Activated naive CD8-positive, alpha-beta T cell treated with anti-CD3 and anti-CD28 coated beads for 36 hours (primary cell): ENCODE data around the gene OR56B4. TPM values are rescaled to one million over a fixed set of nuclear protein-coding genes. Genes with fewer than 3 reads are reported as not detected.
"Not testable (repeated sequence)": the region's sequence is repeated elsewhere in the genome, so short reads cannot be mapped to it uniquely, and the experiment has no call there.

ENCODE experiments used
- DNase-seq: peaks from one replicate; pipeline ENCODE4 v3.0.0; 2021
- H3K27ac Mint-ChIP-seq: one replicate; pipeline ENCODE4 v1.8.0; 2022; ENCODE audit warnings: mild to moderate bottlenecking, moderate library complexity, mixed read lengths
- H3K27me3 Mint-ChIP-seq: one replicate; pipeline ENCODE4 v1.8.0; 2022; ENCODE audit warnings: mild to moderate bottlenecking, mixed read lengths
- H3K36me3 Mint-ChIP-seq: one replicate; pipeline ENCODE4 v1.8.0; 2021; ENCODE audit warnings: mild to moderate bottlenecking, mixed read lengths
- H3K4me1 Mint-ChIP-seq: one replicate; pipeline ENCODE4 v1.8.0; 2021; ENCODE audit warnings: mixed read lengths
- H3K4me3 Mint-ChIP-seq: one replicate; pipeline ENCODE4 v1.8.0; 2022; ENCODE audit warnings: mild to moderate bottlenecking, moderate library complexity, mixed read lengths
- H3K9me3 Mint-ChIP-seq: one replicate; pipeline ENCODE4 v1.8.0; 2022; ENCODE audit warnings: mixed read lengths
- total RNA-seq, 2 experiments: library from RNA; stranded (reverse); gene quantifications; one replicate each; pipeline ENCODE4 v1.2.3, GENCODE V29; 2021

The OR56B4 gene
- total RNA-seq, 2 experiments from 2014 or later, result not detected

- no peaks in the 10 kb centered on the region for H3K4me1 Mint-ChIP-seq
- no peak overlapping the region for H3K27ac Mint-ChIP-seq
- no peaks in the 10 kb centered on the region for H3K36me3 Mint-ChIP-seq
- DNase-seq, result no peak
- no peaks in the 10 kb centered on the region for H3K9me3 Mint-ChIP-seq
- H3K4me3 Mint-ChIP-seq, result no peak overlapping the region
- H3K27me3 Mint-ChIP-seq, result no peaks in the 10 kb centered on the region
Observed at GRCh38 chr11:6124245-6124644, 16.8 kb downstream of the OR56B4 start.

GRCh38 chr11:6127881-6128280 is 20.4 kb downstream of the OR56B4 start:
- no peak overlapping the region for H3K27ac Mint-ChIP-seq
- DNase-seq, result no peak
- H3K27me3 Mint-ChIP-seq, result no peaks in the 10 kb centered on the region
- no peak overlapping the region for H3K4me3 Mint-ChIP-seq
- no peaks in the 10 kb centered on the region for H3K9me3 Mint-ChIP-seq
- no peaks in the 10 kb centered on the region for H3K4me1 Mint-ChIP-seq
- no peaks in the 10 kb centered on the region for H3K36me3 Mint-ChIP-seq

DNA sequence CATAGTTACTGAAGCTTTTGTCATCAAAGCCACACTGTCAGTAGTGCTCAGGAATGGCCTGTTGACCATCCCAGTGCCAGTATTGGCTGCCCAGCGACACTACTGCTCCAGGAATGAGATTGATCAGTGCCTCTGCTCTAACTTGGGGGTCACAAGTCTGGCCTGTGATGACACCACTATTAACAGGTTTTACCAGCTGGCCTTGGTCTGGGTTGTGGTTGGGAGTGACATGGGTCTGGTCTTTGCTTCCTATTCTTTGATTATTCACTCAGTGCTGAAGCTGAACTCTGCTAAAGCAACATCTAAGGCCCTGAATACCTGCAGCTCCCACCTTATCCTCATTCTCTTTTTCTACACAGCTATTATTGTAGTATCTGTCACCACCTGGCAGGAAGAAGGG is 21.5 kb downstream of the OR56B4 start:
- no peak overlapping the region for H3K27ac Mint-ChIP-seq
- H3K4me3 Mint-ChIP-seq, result no peak overlapping the region
- H3K27me3 Mint-ChIP-seq, result no peaks in the 10 kb centered on the region
- H3K4me1 Mint-ChIP-seq, result no peaks in the 10 kb centered on the region
- no peak for DNase-seq
- no peaks in the 10 kb centered on the region for H3K9me3 Mint-ChIP-seq
- H3K36me3 Mint-ChIP-seq, result no peaks in the 10 kb centered on the region

GRCh38 chr11:6129635-6130034 is 22.2 kb downstream of the OR56B4 start:
- no peaks in the 10 kb centered on the region for H3K9me3 Mint-ChIP-seq
- H3K4me3 Mint-ChIP-seq, result no peak overlapping the region
- H3K36me3 Mint-ChIP-seq, result no peaks in the 10 kb centered on the region
- no peaks in the 10 kb centered on the region for H3K4me1 Mint-ChIP-seq
- H3K27ac Mint-ChIP-seq, result no peak overlapping the region
- peaks cover 2% of the 10 kb centered on the region for H3K27me3 Mint-ChIP-seq
- DNase-seq, result no peak

GRCh38 chr11:6132431-6132830 is 24.9 kb downstream of the OR56B4 start:
- Mint-ChIP-seq H3K36me3 (no peaks in the 10 kb centered on the region), H3K27ac (no peak overlapping the region), H3K9me3 (no peaks in the 10 kb centered on the region), H3K27me3 (peaks cover 4% of the 10 kb centered on the region), H3K4me1 (no peaks in the 10 kb centered on the region), H3K4me3 (no peak overlapping the region)
- DNase-seq, result no peak

GRCh38 chr11:6135936-6136335 is 28.5 kb downstream of the OR56B4 start:
- H3K9me3 Mint-ChIP-seq, H3K27ac Mint-ChIP-seq, H3K4me3 Mint-ChIP-seq, DNase-seq, H3K36me3 Mint-ChIP-seq, H3K4me1 Mint-ChIP-seq: not testable (repeated sequence)
- H3K27me3 Mint-ChIP-seq, result peaks cover 16% of the 10 kb centered on the region

DNA sequence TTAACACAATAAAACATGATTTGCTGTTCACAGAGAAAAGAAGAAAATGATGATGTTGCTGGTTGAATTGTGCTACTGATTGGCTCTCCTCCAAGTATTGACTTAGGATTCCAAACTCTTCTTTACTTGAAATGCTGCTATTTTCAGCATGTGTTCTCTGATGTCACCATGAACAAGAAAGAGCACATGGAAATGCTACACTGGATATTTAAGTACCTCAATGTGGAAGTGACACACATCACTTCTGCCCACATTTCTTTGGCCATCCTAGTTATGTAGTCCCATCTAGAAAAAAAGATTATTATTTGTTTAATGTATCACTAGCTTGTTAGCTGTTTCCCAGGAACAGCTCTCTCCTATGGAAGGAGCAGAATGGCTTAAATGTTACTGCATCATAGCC is 35.5 kb downstream of the OR56B4 start:
- Mint-ChIP-seq H3K4me1 (no peaks in the 10 kb centered on the region), H3K9me3 (peaks cover 3% of the 10 kb centered on the region), H3K36me3 (no peaks in the 10 kb centered on the region), H3K27me3 (peaks cover 17% of the 10 kb centered on the region), H3K4me3 (no peak overlapping the region), H3K27ac (no peak overlapping the region)
- DNase-seq, result no peak

DNA sequence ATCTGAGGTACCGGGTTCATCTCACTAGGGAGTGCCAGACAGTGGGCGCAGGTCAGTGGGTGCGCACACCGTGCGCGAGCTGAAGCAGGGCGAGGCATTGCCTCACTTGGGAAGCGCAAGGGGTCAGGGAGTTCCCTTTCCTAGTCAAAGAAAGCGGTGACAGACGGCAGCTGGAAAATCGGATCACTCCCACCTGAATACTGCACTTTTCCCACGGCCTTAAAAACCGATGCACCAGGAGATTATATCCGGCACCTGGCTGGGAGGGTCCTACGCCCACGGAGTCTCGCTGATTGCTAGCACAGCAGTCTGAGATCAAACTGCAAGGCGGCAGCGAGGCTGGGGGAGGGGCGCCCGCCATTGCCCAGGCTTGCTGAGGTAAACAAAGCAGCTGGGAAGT is 36.3 kb downstream of the OR56B4 start:
- not testable (repeated sequence) for H3K9me3 Mint-ChIP-seq, H3K4me1 Mint-ChIP-seq, H3K4me3 Mint-ChIP-seq, H3K36me3 Mint-ChIP-seq, H3K27ac Mint-ChIP-seq, DNase-seq
- H3K27me3 Mint-ChIP-seq, result peaks cover 11% of the 10 kb centered on the region

DNA sequence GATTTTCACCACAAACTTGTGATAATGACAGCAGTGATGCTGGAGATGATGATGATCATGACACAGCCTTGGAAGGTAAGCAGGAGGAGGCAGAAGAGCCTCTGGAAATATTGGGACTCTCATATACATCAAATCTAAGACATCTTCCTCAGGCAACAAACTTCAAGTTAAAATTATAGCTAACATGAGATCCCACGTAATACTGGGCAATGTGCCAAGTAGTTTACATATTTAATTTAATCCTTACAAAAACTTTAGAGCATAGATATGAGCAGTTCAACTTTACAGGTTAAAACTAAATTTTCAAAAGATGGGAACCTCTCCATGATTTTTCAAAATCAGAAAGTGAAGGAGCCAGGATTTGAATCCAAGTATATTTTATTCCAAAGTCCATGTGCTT is 43.6 kb downstream of the OR56B4 start:
- no peaks in the 10 kb centered on the region for H3K4me1 Mint-ChIP-seq
- H3K36me3 Mint-ChIP-seq, result no peaks in the 10 kb centered on the region
- no peak for DNase-seq
- H3K27ac Mint-ChIP-seq, result no peak overlapping the region
- H3K4me3 Mint-ChIP-seq, result no peak overlapping the region
- peaks cover 5% of the 10 kb centered on the region for H3K9me3 Mint-ChIP-seq
- H3K27me3 Mint-ChIP-seq, result peaks cover 6% of the 10 kb centered on the region

DNA sequence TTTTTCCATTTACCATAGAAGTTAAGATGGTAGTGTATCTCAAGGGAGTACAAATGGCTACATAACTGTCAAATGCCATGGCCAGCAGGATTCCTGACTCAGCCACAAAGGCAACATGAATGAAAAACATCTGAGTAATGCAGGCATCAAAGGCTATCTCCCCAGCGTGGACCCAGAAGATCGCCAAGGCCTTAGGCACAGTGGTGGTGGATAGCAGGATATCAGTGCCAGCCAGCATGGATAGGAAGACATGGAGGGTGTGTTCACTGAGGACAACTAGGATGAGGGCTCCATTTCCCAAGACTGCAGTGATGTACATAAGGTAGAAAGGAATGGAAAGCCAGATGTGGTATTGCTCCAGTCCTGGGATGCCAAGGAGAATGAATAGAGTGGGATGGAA is 44.6 kb downstream of the OR56B4 start:
- no peak overlapping the region for H3K27ac Mint-ChIP-seq
- H3K9me3 Mint-ChIP-seq, result peaks cover 5% of the 10 kb centered on the region
- H3K27me3 Mint-ChIP-seq, result peaks cover 9% of the 10 kb centered on the region
- no peaks in the 10 kb centered on the region for H3K4me1 Mint-ChIP-seq
- H3K36me3 Mint-ChIP-seq, result no peaks in the 10 kb centered on the region
- DNase-seq, result no peak
- no peak overlapping the region for H3K4me3 Mint-ChIP-seq

GRCh38 chr11:6156628-6157359 is 49.3 kb downstream of the OR56B4 start:
- Mint-ChIP-seq H3K27ac (no peak overlapping the region), H3K4me3 (no peak overlapping the region), H3K9me3 (no peaks in the 10 kb centered on the region), H3K27me3 (peaks cover 12% of the 10 kb centered on the region), H3K36me3 (no peaks in the 10 kb centered on the region), H3K4me1 (no peaks in the 10 kb centered on the region)
- no peak for DNase-seq

Other genes with a start within 250 kb of the OR56B4 start
- not detected for gene OR52E8, start 250.0 kb upstream of the OR56B4 start, total RNA-seq
- not detected for gene OR52E4, start 227.1 kb upstream of the OR56B4 start, total RNA-seq
- not detected for gene OR52E5, start 214.5 kb upstream of the OR56B4 start, total RNA-seq
- not detected for gene OR56A3, start 165.4 kb upstream of the OR56B4 start, total RNA-seq
- gene OR56A5, start 139.2 kb upstream of the OR56B4 start, total RNA-seq, result not detected
- gene OR52L1, start 120.7 kb upstream of the OR56B4 start, total RNA-seq, result not detected
- not detected for gene OR56A4, start 100.7 kb upstream of the OR56B4 start, total RNA-seq
- gene OR56A1, start 76.9 kb upstream of the OR56B4 start, total RNA-seq, result not detected
- gene OR52B2, start 62.6 kb downstream of the OR56B4 start, total RNA-seq, result not detected
- gene OR52W1, start 91.5 kb downstream of the OR56B4 start, total RNA-seq, result not detected
- gene C11orf42, start 97.9 kb downstream of the OR56B4 start, total RNA-seq, result not detected
- gene FHIP1B, start 127.0 kb downstream of the OR56B4 start, total RNA-seq, result 10 to 100 TPM; 14.2 to 16.0 TPM
- under 1 TPM; 0.10 to 0.30 TPM for gene CNGA4, start 131.4 kb downstream of the OR56B4 start, total RNA-seq
- gene CCKBR, start 152.2 kb downstream of the OR56B4 start, total RNA-seq, result under 1 TPM; 0.16 to 0.43 TPM
- 10 to 100 TPM; 26.3 to 30.0 TPM for gene CAVIN3, start 212.8 kb downstream of the OR56B4 start, total RNA-seq